ENCODE results near the gene BOD1L2.

DNA sequence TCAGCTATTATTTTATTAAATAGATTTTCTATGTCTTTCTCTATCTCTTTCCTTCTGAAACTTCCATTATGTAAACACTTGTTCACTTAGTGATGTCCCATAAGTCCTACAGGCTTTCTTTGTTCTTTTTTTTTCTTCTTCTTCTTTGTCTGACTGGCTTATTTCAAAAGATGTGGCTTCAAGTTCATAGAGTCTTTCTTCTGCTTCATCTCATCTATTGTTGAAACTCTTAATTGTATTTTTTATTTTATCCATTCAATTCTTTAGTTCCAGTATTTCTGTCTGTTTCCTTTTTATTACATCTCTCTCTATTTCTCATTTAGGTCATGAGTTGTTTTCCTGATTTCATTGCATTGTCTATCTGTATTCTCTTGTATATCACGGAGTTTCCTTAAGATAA, 38.5 kb downstream of the BOD1L2 start:
- TF ChIP-seq, protein P1, sequence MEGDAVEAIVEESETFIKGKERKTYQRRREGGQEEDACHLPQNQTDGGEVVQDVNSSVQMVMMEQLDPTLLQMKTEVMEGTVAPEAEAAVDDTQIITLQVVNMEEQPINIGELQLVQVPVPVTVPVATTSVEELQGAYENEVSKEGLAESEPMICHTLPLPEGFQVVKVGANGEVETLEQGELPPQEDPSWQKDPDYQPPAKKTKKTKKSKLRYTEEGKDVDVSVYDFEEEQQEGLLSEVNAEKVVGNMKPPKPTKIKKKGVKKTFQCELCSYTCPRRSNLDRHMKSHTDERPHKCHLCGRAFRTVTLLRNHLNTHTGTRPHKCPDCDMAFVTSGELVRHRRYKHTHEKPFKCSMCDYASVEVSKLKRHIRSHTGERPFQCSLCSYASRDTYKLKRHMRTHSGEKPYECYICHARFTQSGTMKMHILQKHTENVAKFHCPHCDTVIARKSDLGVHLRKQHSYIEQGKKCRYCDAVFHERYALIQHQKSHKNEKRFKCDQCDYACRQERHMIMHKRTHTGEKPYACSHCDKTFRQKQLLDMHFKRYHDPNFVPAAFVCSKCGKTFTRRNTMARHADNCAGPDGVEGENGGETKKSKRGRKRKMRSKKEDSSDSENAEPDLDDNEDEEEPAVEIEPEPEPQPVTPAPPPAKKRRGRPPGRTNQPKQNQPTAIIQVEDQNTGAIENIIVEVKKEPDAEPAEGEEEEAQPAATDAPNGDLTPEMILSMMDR (IDR thresholded peaks at IDR 0.05), result no peak
- TF ChIP-seq POLR2A (IDR thresholded peaks at IDR 0.05), result no peak
- no peak for TF ChIP-seq POLR2AphosphoS5 (IDR thresholded peaks at IDR 0.05)
